Thyroid gland (tissue), 4 donors: ENCODE data around the gene CIAO3.

Source experiments
- POLR2A ChIP-seq, 2 donors: fragments of 450-650 bp; IDR thresholded peaks; one replicate each; pipeline ENCODE4 v1.6.1; 2017; ENCODE audit warnings: antibody characterized with exemption in 2 of 2, mild to moderate bottlenecking in 2 of 2, moderate library complexity in 1 of 2
- TF ChIP-seq, protein P1 (sequence below), 6 experiments: fragments of 200-600 bp in 3 of 6; fragments of 450-650 bp in 3 of 6; sonication (generic) in 3 of 6; IDR thresholded peaks; one replicate each; pipeline ENCODE4 v1.5.1; 2016 to 2019; ENCODE audit warnings: antibody characterized with exemption in 6 of 6, mild to moderate bottlenecking in 2 of 6, inconsistent platforms in 1 of 6, moderate library complexity in 1 of 6

GRCh38 chr16:784431-784830, 43.6 kb upstream of the CIAO3 start:
- TF ChIP-seq, protein P1, sequence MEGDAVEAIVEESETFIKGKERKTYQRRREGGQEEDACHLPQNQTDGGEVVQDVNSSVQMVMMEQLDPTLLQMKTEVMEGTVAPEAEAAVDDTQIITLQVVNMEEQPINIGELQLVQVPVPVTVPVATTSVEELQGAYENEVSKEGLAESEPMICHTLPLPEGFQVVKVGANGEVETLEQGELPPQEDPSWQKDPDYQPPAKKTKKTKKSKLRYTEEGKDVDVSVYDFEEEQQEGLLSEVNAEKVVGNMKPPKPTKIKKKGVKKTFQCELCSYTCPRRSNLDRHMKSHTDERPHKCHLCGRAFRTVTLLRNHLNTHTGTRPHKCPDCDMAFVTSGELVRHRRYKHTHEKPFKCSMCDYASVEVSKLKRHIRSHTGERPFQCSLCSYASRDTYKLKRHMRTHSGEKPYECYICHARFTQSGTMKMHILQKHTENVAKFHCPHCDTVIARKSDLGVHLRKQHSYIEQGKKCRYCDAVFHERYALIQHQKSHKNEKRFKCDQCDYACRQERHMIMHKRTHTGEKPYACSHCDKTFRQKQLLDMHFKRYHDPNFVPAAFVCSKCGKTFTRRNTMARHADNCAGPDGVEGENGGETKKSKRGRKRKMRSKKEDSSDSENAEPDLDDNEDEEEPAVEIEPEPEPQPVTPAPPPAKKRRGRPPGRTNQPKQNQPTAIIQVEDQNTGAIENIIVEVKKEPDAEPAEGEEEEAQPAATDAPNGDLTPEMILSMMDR (IDR thresholded peaks at IDR 0.05), result no peak
- no peak for TF ChIP-seq POLR2A (IDR thresholded peaks at IDR 0.05)
